H1 (cell line): Measurements from ENCODE around the gene SARNP. TPM values are rescaled to one million over a fixed set of nuclear protein-coding genes. Genes with fewer than 3 reads are reported as not detected.

Experiments
- CTCF ChIA-PET: fragments of 300-600 bp; sonication (Branson Sonifier 250); formaldehyde crosslinking; loops from one replicate; lab custom pipeline; 2021; ENCODE audit not compliant: partially characterized antibody; lab: Charles Lee
- POLR2A ChIA-PET: fragments of 300-600 bp; sonication (Branson Sonifier 250); formaldehyde crosslinking; loops from one replicate; lab custom pipeline; 2021; ENCODE audit warnings: inconsistent platforms; ENCODE audit not compliant: partially characterized antibody; lab: Charles Lee
- DNase-seq, 2 experiments: peaks; one replicate each; pipeline versions ENCODE4 v3.0.0 to v3.0.0-alpha.2; 2010 to 2022; ENCODE audit warnings: low spot score in 2 of 2, low read depth in 1 of 2, mixed read lengths in 1 of 2
- FAIRE-seq: peaks from 2 replicates; lab custom pipeline; 2011; peaks lifted over from hg19 to GRCh38; lab: Jason Lieb, UNC
- H2AFZ ChIP-seq: 2 replicates; pipeline ENCODE4 v1.8.1; 2012; ENCODE audit warnings: low read length, inconsistent platforms
- H2AK5ac ChIP-seq: 2 replicates; pipeline ENCODE4 v1.6.1; 2013; ENCODE audit warnings: low read depth, low read length
- H2BK120ac ChIP-seq: replicated peaks from 2 replicates; pipeline ENCODE3; 2013; ENCODE audit warnings: low read depth, low read length, inconsistent platforms
- H2BK12ac ChIP-seq: 2 replicates; pipeline ENCODE4 v1.6.1; 2013; ENCODE audit warnings: low read depth, low read length
- H2BK15ac ChIP-seq: 2 replicates; pipeline ENCODE4 v1.6.1; 2013; ENCODE audit warnings: low read length
- H2BK20ac ChIP-seq: 2 replicates; pipeline ENCODE4 v1.6.1; 2013; ENCODE audit warnings: low read length
- H2BK5ac ChIP-seq: 2 replicates; pipeline ENCODE4 v1.6.1; 2013; ENCODE audit warnings: low read depth, low read length
- H3K14ac ChIP-seq: 2 replicates; pipeline ENCODE4 v1.6.1; 2013; ENCODE audit warnings: inconsistent platforms; ENCODE audit not compliant: insufficient read length
- H3K18ac ChIP-seq: 2 replicates; pipeline ENCODE4 v1.6.1; 2013; ENCODE audit warnings: low read length; ENCODE audit errors: extremely low read depth
- H3K23ac ChIP-seq: 2 replicates; pipeline ENCODE4 v1.6.1; 2013; ENCODE audit warnings: inconsistent platforms; ENCODE audit not compliant: insufficient read length
- H3K23me2 ChIP-seq: 2 replicates; pipeline ENCODE4 v1.6.1; 2013; ENCODE audit warnings: low read depth, low read length
- H3K27ac ChIP-seq: 2 replicates; pipeline ENCODE4 v1.6.1; 2011; ENCODE audit warnings: low read depth, low read length, inconsistent platforms
- H3K27me3 ChIP-seq, 4 experiments: replicated peaks in 1 of 4; 1 replicate in 1 of 4; 2 replicates in 3 of 4; pipeline versions ENCODE4 v1.6.1 to v1.8.1; 2011 to 2013; ENCODE audit warnings: low read length in 3 of 4, mild to moderate bottlenecking in 3 of 4, inconsistent platforms in 2 of 4, mixed read lengths in 2 of 4, moderate library complexity in 1 of 4; ENCODE audit not compliant: control insufficient read depth in 3 of 4, insufficient read depth in 3 of 4; ENCODE audit errors: extremely low read depth in 1 of 4
- H3K36me3 ChIP-seq, 4 experiments: 2 replicates each; pipeline versions ENCODE4 v1.6.1 to v1.8.1; 2011 to 2013; ENCODE audit warnings: mild to moderate bottlenecking in 4 of 4, low read length in 3 of 4, moderate library complexity in 2 of 4, control low read depth in 1 of 4, inconsistent platforms in 1 of 4; ENCODE audit not compliant: insufficient read depth in 4 of 4, control insufficient read depth in 2 of 4
- H3K4ac ChIP-seq: replicated peaks from 2 replicates; pipeline ENCODE3; 2013; ENCODE audit warnings: low read length, low read depth, mixed read lengths, inconsistent platforms; ENCODE audit not compliant: insufficient read length
- H3K4me1 ChIP-seq, 4 experiments: replicated peaks in 1 of 4; 1 replicate in 1 of 4; 2 replicates in 3 of 4; pipeline versions ENCODE4 v1.6.1 to v1.8.1; 2011 to 2013; ENCODE audit warnings: low read length in 3 of 4, inconsistent platforms in 2 of 4, mixed read lengths in 1 of 4; ENCODE audit not compliant: insufficient read depth in 4 of 4, control insufficient read depth in 3 of 4
- H3K4me2 ChIP-seq, 2 experiments: 2 replicates each; pipeline versions ENCODE4 v1.6.1 to v1.8.1; 2011 to 2013; ENCODE audit warnings: low read depth in 2 of 2, low read length in 2 of 2, control low read depth in 1 of 2, inconsistent platforms in 1 of 2, mild to moderate bottlenecking in 1 of 2; ENCODE audit not compliant: insufficient read depth in 1 of 2
- H3K4me3 ChIP-seq, 4 experiments: fragments of 200-600, 300-600 bp in 1 of 4; sonication (generic), shearing (Covaris generic), sonication (Bioruptor Twin) in 1 of 4; 2 replicates each; pipeline versions ENCODE4 v1.5.1 to v1.8.1; 2011 to 2016; ENCODE audit warnings: low read length in 4 of 4, low read depth in 3 of 4, control low read depth in 2 of 4, inconsistent platforms in 2 of 4, mild to moderate bottlenecking in 2 of 4, mixed read lengths in 1 of 4, moderate library complexity in 1 of 4; ENCODE audit not compliant: insufficient read depth in 2 of 4; ENCODE audit errors: extremely low read depth in 1 of 4
- H3K56ac ChIP-seq: replicated peaks from 2 replicates; pipeline ENCODE3; 2013; ENCODE audit warnings: low read depth, mild to moderate bottlenecking, mixed read lengths, low read length, inconsistent platforms; ENCODE audit not compliant: insufficient read length
- H3K79me1 ChIP-seq: 2 replicates; pipeline ENCODE4 v1.6.1; 2013; ENCODE audit warnings: low read depth, low read length, control low read depth
- H3K79me2 ChIP-seq, 2 experiments: 2 replicates each; pipeline versions ENCODE4 v1.6.1 to v1.8.1; 2012 to 2013; ENCODE audit warnings: low read length in 2 of 2, mild to moderate bottlenecking in 2 of 2, inconsistent platforms in 1 of 2; ENCODE audit not compliant: insufficient read depth in 2 of 2, control insufficient read depth in 1 of 2
- H3K9ac ChIP-seq, 4 experiments: replicated peaks in 1 of 4; 1 replicate in 1 of 4; 2 replicates in 3 of 4; pipeline versions ENCODE4 v1.6.1 to v1.8.1; 2011 to 2013; ENCODE audit warnings: low read depth in 3 of 4, low read length in 3 of 4, control low read depth in 2 of 4, mild to moderate bottlenecking in 2 of 4, moderate library complexity in 2 of 4, inconsistent platforms in 1 of 4; ENCODE audit errors: extremely low read depth in 1 of 4
- H3K9me3 ChIP-seq, 2 experiments: 2 replicates each; pipeline versions ENCODE4 v1.6.1 to v1.8.1; 2012 to 2013; ENCODE audit warnings: mild to moderate bottlenecking in 2 of 2, moderate library complexity in 2 of 2, control low read depth in 1 of 2, inconsistent platforms in 1 of 2, low read depth in 1 of 2, low read length in 1 of 2, mixed read lengths in 1 of 2; ENCODE audit not compliant: insufficient read depth in 2 of 2
- H4K20me1 ChIP-seq, 2 experiments: replicated peaks in 1 of 2; 2 replicates each; pipeline versions ENCODE3 to v1.8.1; 2011 to 2013; ENCODE audit warnings: inconsistent platforms in 2 of 2, low read length in 2 of 2, mild to moderate bottlenecking in 1 of 2; ENCODE audit not compliant: insufficient read depth in 2 of 2, control insufficient read depth in 1 of 2
- H4K5ac ChIP-seq: 2 replicates; pipeline ENCODE4 v1.6.1; 2013; ENCODE audit warnings: low read length, low read depth, mixed read lengths, inconsistent platforms; ENCODE audit not compliant: insufficient read length
- H4K8ac ChIP-seq: 2 replicates; pipeline ENCODE4 v1.8.0; 2013; ENCODE audit warnings: mild to moderate bottlenecking, moderate library complexity, low read length, inconsistent platforms; ENCODE audit not compliant: insufficient read depth; ENCODE audit errors: extremely low read depth
- H4K91ac ChIP-seq: replicated peaks from 2 replicates; pipeline ENCODE3; 2013; ENCODE audit warnings: low read length, mixed read lengths, inconsistent platforms; ENCODE audit not compliant: insufficient read length
- ATF2 ChIP-seq: IDR thresholded peaks from 2 replicates; pipeline ENCODE4 v1.6.1; 2012; ENCODE audit warnings: low read length, inconsistent platforms
- CBX5 ChIP-seq: fragments of 300-800, 300-1000 bp; sonication (generic); IDR thresholded peaks from 2 replicates; pipeline ENCODE4 v1.7.1; 2016; ENCODE audit warnings: antibody characterized with exemption, low read length, low read depth
- CTBP2 ChIP-seq: IDR thresholded peaks from 2 replicates; pipeline ENCODE4 v1.7.0; 2011; ENCODE audit warnings: borderline replicate concordance, mild to moderate bottlenecking, moderate library complexity, mixed read lengths, low read length; ENCODE audit not compliant: insufficient read depth, insufficient read length
- NANOG ChIP-seq: IDR thresholded peaks from 2 replicates; pipeline ENCODE4 v1.6.1; 2011; ENCODE audit warnings: low read length, low read depth, mild to moderate bottlenecking, inconsistent platforms; ENCODE audit not compliant: insufficient read depth, poor library complexity, severe bottlenecking
- POLR2A ChIP-seq, 2 experiments: IDR thresholded peaks; 1 replicate in 1 of 2; 2 replicates in 1 of 2; pipeline ENCODE4 v1.6.1; 2011; ENCODE audit warnings: low read depth in 2 of 2, low read length in 2 of 2, mild to moderate bottlenecking in 2 of 2; ENCODE audit errors: control extremely low read depth in 1 of 2
- SIX5 ChIP-seq: IDR thresholded peaks from 2 replicates; pipeline ENCODE4 v1.6.1; 2011; ENCODE audit warnings: mild to moderate bottlenecking, low read depth, low read length
- TAF1 ChIP-seq: IDR thresholded peaks from 2 replicates; pipeline ENCODE4 v1.6.1; 2011; ENCODE audit warnings: mild to moderate bottlenecking, low read depth, low read length
- TAF7 ChIP-seq: optimal IDR thresholded peaks from 2 replicates; pipeline ENCODE3; 2011; ENCODE audit warnings: low read depth, mild to moderate bottlenecking, inconsistent platforms, low read length, moderate library complexity, borderline replicate concordance
- WGBS, 2 experiments: shearing (Covaris generic) in 1 of 2; methylation state at CpG; one replicate each; pipeline versions ENCODE4 v1.1.6 to v1.1.7; 2013 to 2015; ENCODE audit warnings: low lambda C conversion rate in 2 of 2, mixed read lengths in 2 of 2, inconsistent platforms in 1 of 2, low coverage in 1 of 2, missing lambda C conversion rate in 1 of 2; ENCODE audit not compliant: insufficient replicate concordance in 2 of 2, insufficient coverage in 1 of 2, insufficient read length in 1 of 2; ENCODE audit errors: extremely low coverage in 1 of 2, missing lambda C conversion rate in 1 of 2; 5-methylcytosine and 5-hydroxymethylcytosine counted together
- polyA plus RNA-seq, 7 experiments: library from polyadenylated mRNA; depleted of rRNA in 3 of 7; stranded (reverse) in 5 of 7; unstranded in 2 of 7; fragments of >200 nt in 5 of 7; fragments of 200-250 nt in 2 of 7; gene quantifications; 1 replicate in 5 of 7; 2 replicates in 1 of 7; 4 replicates in 1 of 7; pipeline versions ENCODE4 v1.2.1 to v1.2.3, GENCODE V29; 2011 to 2013; ENCODE audit warnings: missing spikeins in 2 of 7, mixed read lengths in 2 of 7
- total RNA-seq: library from RNA; stranded (reverse); fragmentation: NEBNext Ultra II Directional; extraction: Animal tissue kit (Norgen Biotek cat#: 25700); gene quantifications from 2 replicates; pipeline ENCODE4 v1.2.1, GENCODE V29; 2021

SARNP gene
- total and polyA plus RNA-seq, 2 of the 8 experiments (the other 6 are each of a cell fraction or from before 2014, with no cell fraction given), result 114 to 226 TPM

GRCh38 chr12:55711786-55712553 is 105.6 kb downstream of the SARNP start:
- TF ChIP-seq SIX5 (no peak), CTBP2 (no peak), CBX5 (no peak), TAF1 (no peak), TAF7 (no peak), NANOG (no peak), POLR2A (IDR thresholded peaks at IDR 0.05; ENCODE audit: control extremely low read depth in 1 of 2, low read depth in 2 of 2, low read length in 2 of 2) (no peak), ATF2 (no peak)
- TF ChIP-seq, all 59 proteins: peak for 0
- Histone ChIP-seq H2BK5ac (no peak overlapping the region), H3K14ac (no peak overlapping the region), H3K23ac (no peak overlapping the region), H3K4me3 (no peak overlapping the region), H3K79me1 (peaks cover 1% of the 10 kb centered on the region; the same call in 1 of the 2 replicates), H3K4ac (no peak overlapping the region), H3K36me3 (no peaks in the 10 kb centered on the region), H2BK12ac (no peak overlapping the region), H3K56ac (no peak overlapping the region), H3K18ac (no peak overlapping the region), H2BK120ac (no peak overlapping the region), H3K9ac (no peak overlapping the region), H4K91ac (no peak overlapping the region), H4K5ac (no peak overlapping the region), H2BK15ac (no peak overlapping the region; the same call in 1 of the 2 replicates), H4K20me1 (no peaks in the 10 kb centered on the region), H3K4me2 (no peak overlapping the region), H3K23me2 (peaks cover 20% of the 10 kb centered on the region), H3K9me3 (no peaks in the 10 kb centered on the region), H4K8ac (no peak overlapping the region), H3K27ac (no peak overlapping the region), H3K79me2 (peaks cover 0 to 5% of the 10 kb centered on the region in 2 experiments; a peak in 1 of 4 replicates), H3K4me1 (peaks cover 5 to 17% (median 6%) of the 10 kb centered on the region in 4 experiments; a peak in 6 of 7 replicates), H2BK20ac (no peak overlapping the region), H2AK5ac (no peak overlapping the region), H3K27me3 (no peaks in the 10 kb centered on the region; a peak in 3 of 7 replicates), H2AFZ (no peak overlapping the region)
- FAIRE-seq, result no peak
- ChIA-PET POLR2A (interaction anchor here (0.7 to 2.0 kb wide), 5 partner anchors 8 to 262 kb away, joined by 3 to 5 read pairs (median 3); partner anchors contain the start of genes CD63, PYM1, RAB5B and RDH5), CTCF (interaction anchor here (0.6 to 4.6 kb wide), 11 partner anchors 8 to 107 kb away, joined by 3 to 30 read pairs (median 3); partner anchors contain the start of gene RDH5)
- 82% methylated on average over 4 of the region's 4 CpGs; no CpG with 5 or more reads in 1 of the 2 experiments for WGBS, 2 experiments
- DNase-seq, result no peak
